ENCODE results near the gene VGLL2.

The VGLL2 gene

DNA sequence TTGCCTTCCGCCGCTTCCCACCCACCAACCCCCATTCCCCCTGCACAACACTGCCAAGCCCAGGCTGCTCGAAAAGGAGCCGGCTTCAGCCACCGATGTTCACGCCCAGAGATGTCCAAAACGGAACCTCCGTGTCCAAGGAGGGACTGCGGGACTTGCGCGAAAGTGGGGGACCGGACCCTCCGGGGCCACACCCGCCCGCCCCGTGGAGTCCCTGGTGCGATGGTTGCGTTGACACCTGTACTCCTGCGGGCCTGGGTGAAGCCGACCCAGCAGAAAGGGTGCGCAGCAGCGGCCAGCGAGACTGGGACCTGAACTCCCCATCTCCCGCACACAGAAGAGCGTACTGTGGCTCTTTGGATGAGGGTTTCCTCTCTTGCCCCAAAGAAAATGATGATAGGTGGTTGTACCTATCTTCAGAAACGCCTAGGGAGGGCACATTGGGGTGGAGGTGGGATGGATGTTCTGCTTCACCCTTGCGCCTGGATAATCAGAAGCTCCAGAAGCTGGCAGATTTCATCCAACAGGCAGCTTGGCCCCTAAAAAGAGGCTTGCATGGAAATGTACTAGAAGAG is 1.9 kb upstream of the VGLL2 start:
- DNase-seq (ENCODE audit: low read depth): no peak
- no peak overlapping the region for H3K4me3 ChIP-seq (ENCODE audit: low read length)
- TF ChIP-seq, protein P1, sequence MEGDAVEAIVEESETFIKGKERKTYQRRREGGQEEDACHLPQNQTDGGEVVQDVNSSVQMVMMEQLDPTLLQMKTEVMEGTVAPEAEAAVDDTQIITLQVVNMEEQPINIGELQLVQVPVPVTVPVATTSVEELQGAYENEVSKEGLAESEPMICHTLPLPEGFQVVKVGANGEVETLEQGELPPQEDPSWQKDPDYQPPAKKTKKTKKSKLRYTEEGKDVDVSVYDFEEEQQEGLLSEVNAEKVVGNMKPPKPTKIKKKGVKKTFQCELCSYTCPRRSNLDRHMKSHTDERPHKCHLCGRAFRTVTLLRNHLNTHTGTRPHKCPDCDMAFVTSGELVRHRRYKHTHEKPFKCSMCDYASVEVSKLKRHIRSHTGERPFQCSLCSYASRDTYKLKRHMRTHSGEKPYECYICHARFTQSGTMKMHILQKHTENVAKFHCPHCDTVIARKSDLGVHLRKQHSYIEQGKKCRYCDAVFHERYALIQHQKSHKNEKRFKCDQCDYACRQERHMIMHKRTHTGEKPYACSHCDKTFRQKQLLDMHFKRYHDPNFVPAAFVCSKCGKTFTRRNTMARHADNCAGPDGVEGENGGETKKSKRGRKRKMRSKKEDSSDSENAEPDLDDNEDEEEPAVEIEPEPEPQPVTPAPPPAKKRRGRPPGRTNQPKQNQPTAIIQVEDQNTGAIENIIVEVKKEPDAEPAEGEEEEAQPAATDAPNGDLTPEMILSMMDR (IDR thresholded peaks at IDR 0.05; ENCODE audit: insufficient read depth, low read depth, low read length, missing control alignments): no peak

DNA sequence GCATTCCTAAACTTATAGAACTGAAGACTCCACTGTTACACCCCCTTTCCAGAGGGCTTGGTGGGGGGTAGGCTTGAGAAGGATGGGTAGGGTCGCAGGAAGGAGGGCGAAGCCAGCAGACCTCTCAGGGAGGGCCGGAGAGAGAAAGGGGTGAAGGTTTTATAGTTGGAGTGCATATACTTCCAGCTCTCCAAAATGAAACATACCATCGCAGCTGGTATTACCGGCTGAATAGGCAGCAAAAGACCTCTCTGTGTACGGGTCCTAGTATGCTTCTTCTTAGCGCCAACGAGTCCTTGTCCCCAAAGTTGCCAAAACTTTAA is 1.0 kb upstream of the VGLL2 start:
- no peak overlapping the region for H3K4me3 ChIP-seq (ENCODE audit: low read length)
- DNase-seq (ENCODE audit: low read depth): no peak
- TF ChIP-seq, protein P1 (IDR thresholded peaks at IDR 0.05; ENCODE audit: insufficient read depth, low read depth, low read length, missing control alignments): no peak

DNA sequence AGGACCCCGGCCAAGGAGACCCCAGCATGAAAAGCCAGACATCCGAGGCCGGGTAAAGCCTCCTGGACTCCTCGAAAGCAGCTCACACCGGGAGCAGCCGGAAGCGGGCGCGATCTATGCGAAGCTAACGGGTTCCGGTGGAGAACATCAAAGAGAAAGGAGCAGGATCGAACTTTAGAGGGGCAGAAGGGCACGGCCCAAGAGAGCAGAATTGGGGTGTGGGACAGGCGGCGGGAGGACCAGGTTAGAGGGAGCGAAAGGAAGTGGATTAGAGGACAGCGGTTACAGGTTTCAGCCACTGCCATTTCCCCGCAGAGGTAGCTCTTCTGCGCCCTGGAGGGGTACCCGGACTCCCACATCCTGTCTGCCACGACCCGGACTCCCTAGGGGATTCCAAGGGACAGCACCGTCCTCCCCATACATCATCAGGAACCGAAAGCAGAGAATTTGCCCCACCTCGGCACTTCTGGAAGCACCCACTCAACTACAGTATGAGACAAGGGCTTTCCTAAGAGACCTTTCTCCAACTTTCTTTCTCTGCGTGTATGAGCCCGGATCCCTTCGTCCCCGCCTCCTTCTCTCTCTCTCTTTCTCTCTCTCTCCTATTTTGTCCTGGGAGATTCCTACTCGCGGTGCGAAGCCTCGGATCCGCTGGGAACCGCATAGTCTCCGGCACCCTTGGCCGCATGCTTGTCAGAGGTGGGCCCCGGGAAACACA is 507 bp upstream of the VGLL2 start:
- peak overlapping the region; percentile 10 for H3K4me3 ChIP-seq (ENCODE audit: low read length)

DNA sequence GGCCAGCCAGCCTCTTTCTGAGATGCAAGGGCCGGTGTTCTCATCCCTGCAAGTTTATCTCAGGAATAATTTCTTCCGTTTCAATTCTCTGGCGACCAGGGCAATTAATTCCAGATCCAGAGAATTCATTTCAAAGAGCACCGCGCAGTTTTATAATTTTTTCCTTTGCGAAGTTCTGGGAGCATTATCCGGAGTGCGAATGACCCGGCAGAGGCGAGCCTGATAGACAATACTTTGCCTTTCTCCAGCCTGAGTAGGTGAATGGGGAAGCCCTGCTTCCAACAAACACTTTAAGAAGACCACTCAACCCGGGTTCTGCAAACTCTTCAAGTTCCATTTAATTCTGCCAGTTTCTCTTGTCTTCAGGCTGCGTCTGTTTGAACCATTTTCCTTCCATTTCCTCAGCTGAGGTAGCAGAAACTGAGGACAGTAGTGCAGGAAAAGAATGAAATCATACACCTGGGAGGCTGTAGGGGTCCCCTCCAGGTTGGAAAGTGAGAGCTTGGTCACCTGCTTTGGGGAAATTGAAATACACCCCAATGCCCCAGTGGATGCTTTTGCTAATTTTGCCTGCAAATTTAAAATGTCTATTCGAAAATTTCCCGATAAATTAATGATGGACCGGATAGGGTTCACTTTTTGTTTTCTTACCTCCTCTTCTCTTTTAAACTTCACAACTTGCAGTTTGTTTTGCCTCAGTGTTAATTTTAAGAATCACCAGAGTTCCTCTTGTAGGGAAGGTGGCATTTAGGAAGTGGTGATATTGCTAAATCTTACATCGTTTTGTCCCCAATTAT is 1.1 kb downstream of the VGLL2 start:
- no peak overlapping the region for H3K4me3 ChIP-seq (ENCODE audit: low read length)
- DNase-seq (ENCODE audit: low read depth): no peak
- TF ChIP-seq, protein P1 (IDR thresholded peaks at IDR 0.05; ENCODE audit: insufficient read depth, low read depth, low read length, missing control alignments): no peak

More for the DNA sequence above, 507 bp upstream of the VGLL2 start:
- DNase-seq (ENCODE audit: low read depth): no peak
- TF ChIP-seq, protein P1 (IDR thresholded peaks at IDR 0.05; ENCODE audit: insufficient read depth, low read depth, low read length, missing control alignments): no peak

DNA sequence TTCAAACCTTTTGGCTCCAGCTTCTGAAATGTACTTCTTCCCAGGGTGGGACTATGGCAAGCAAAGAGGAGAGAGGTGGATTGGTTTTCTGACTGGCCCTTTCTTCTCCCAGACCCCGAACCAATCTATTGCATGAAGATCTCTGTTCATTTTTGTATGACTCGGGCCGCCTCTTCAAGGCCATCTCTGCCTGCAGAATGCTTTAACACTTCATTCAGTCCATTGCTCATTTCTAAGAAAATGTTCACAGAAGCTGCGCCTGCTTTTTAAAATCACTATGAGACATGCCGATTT is 1.6 kb downstream of the VGLL2 start:
- no peak overlapping the region for H3K4me3 ChIP-seq (ENCODE audit: low read length)
- no peak for DNase-seq (ENCODE audit: low read depth)
- TF ChIP-seq, protein P1 (IDR thresholded peaks at IDR 0.05; ENCODE audit: insufficient read depth, low read depth, low read length, missing control alignments): no peak

DNA sequence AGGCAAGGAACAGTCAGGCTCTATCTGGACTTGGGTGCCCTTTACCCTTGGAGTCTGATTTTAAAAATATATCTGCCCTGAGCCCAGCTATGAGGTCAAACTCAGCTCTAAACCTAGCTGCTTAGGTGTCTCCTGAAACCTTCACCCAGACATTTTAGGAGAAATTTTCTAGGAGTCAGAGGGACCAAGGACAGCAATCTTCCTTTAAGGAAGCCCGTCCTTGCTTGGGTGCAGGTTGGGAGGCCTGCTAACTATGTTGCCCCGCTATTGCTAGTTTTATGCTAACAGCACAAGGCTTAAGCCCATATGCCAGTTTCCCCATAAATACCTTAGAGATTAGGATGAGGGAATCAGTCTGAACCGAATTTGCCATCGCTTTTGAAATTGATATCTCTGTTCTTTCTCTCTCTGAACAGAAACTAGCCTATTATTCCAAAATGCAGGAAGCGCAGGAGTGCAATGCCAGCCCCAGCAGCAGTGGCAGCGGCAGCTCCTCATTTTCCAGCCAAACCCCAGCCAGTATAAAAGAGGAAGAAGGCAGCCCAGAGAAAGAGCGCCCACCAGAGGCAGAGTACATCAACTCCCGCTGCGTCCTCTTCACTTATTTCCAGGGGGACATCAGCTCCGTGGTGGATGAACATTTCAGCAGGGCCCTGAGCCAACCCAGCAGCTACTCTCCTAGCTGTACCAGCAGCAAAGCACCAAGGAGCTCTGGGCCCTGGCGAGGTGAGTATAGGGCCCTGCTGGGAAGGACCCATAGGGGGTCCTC is 2.6 kb downstream of the VGLL2 start:
- DNase-seq (ENCODE audit: low read depth): no peak
- TF ChIP-seq, protein P1 (IDR thresholded peaks at IDR 0.05; ENCODE audit: insufficient read depth, low read depth, low read length, missing control alignments): no peak
- H3K4me3 ChIP-seq (ENCODE audit: low read length): no peak overlapping the region

Measured in epithelial cell of esophagus (primary cell).